Measurements from ENCODE around the gene HIC1.

- TF ChIP-seq, protein P1, sequence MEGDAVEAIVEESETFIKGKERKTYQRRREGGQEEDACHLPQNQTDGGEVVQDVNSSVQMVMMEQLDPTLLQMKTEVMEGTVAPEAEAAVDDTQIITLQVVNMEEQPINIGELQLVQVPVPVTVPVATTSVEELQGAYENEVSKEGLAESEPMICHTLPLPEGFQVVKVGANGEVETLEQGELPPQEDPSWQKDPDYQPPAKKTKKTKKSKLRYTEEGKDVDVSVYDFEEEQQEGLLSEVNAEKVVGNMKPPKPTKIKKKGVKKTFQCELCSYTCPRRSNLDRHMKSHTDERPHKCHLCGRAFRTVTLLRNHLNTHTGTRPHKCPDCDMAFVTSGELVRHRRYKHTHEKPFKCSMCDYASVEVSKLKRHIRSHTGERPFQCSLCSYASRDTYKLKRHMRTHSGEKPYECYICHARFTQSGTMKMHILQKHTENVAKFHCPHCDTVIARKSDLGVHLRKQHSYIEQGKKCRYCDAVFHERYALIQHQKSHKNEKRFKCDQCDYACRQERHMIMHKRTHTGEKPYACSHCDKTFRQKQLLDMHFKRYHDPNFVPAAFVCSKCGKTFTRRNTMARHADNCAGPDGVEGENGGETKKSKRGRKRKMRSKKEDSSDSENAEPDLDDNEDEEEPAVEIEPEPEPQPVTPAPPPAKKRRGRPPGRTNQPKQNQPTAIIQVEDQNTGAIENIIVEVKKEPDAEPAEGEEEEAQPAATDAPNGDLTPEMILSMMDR (IDR thresholded peaks at IDR 0.05): no peak
- TF ChIP-seq EP300 (IDR thresholded peaks at IDR 0.05): no peak
- TF ChIP-seq POLR2A (IDR thresholded peaks at IDR 0.05): no peak
Measured at GRCh38 chr17:2034806-2035540, 19.9 kb upstream of the HIC1 start.
